ENCODE data around the gene RARS1.

Gene RARS1

GRCh38 chr5:168502563-168503237 is 16.4 kb downstream of the RARS1 start:
- TF ChIP-seq CTCF (IDR thresholded peaks at IDR 0.05; ENCODE audit: low read depth, low read length): no peak
- no peak overlapping the region for H3K4me3 ChIP-seq (ENCODE audit: low read depth, low read length)

- no peak for TF ChIP-seq CTCF (IDR thresholded peaks at IDR 0.05; ENCODE audit: low read depth, low read length)
- H3K4me3 ChIP-seq (ENCODE audit: low read depth, low read length): no peak overlapping the region
These were observed 27.7 kb downstream of the RARS1 start for GRCh38 chr5:168513861-168514428.

GRCh38 chr5:168525856-168526255 is 39.6 kb downstream of the RARS1 start:
- no peak overlapping the region for H3K4me3 ChIP-seq (ENCODE audit: low read depth, low read length)
- TF ChIP-seq CTCF (IDR thresholded peaks at IDR 0.05; ENCODE audit: low read depth, low read length): no peak

- no peak for TF ChIP-seq CTCF (IDR thresholded peaks at IDR 0.05; ENCODE audit: low read depth, low read length)
- no peak overlapping the region for H3K4me3 ChIP-seq (ENCODE audit: low read depth, low read length)
These were observed 41.6 kb downstream of the RARS1 start for GRCh38 chr5:168527756-168528295.

GRCh38 chr5:168528521-168529373 is 42.5 kb downstream of the RARS1 start, which contains the start of gene FBLL1:
FBLL1 (plus strand) TSS chr5:168529305; CDS start chr5:168529505, 200 bp downstream.
- no peak for TF ChIP-seq CTCF (IDR thresholded peaks at IDR 0.05; ENCODE audit: low read depth, low read length)
- H3K4me3 ChIP-seq (ENCODE audit: low read depth, low read length): no peak within 1 kb of the TSS

GRCh38 chr5:168529374-168530234 is 43.3 kb downstream of the RARS1 start:
- no peak overlapping the region for H3K4me3 ChIP-seq (ENCODE audit: low read depth, low read length)

More at GRCh38 chr5:168529374-168530234, 43.3 kb downstream of the RARS1 start:
- TF ChIP-seq CTCF (IDR thresholded peaks at IDR 0.05; ENCODE audit: low read depth, low read length): no peak
